ENCODE data around the gene CHST11.

CHST11 gene

DNA sequence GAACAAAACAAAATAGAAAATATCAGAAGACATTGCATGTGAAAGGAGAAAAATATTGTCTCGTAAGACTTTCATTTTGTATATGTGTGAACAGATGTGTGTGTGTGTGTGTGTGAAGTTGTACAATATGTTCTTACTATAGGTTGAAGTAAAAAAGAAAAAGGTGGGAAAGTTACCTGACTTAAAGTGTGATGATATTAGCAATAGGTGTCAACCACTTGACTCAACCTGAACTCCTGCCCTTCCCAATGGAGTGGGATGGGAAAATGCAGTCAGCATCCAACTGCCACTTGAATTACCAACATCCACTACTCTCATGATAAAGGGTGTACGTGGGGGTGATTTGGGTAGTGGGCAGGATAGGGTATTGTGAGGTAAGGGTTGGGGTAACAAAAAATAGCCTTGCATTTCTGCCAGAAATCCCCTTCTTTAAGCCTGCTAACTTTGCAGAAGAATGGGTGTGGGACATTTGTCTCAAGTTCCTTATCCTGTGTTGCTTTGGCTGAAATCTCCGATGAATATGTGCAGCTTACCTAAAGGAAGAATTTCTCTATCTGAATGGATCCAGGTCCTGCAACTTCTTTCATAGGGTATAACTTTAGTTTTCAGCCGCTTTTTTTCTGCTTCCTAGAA lies 181.6 kb downstream of the CHST11 start:
- in situ Hi-C loops (cut with HindIII; ENCODE audit: low pct_ligation_motif_present, low pct_unique_long_range_greater_than_20kb, low sequenced_read_pairs) = no loop called here
- no peak for DNase-seq

DNA sequence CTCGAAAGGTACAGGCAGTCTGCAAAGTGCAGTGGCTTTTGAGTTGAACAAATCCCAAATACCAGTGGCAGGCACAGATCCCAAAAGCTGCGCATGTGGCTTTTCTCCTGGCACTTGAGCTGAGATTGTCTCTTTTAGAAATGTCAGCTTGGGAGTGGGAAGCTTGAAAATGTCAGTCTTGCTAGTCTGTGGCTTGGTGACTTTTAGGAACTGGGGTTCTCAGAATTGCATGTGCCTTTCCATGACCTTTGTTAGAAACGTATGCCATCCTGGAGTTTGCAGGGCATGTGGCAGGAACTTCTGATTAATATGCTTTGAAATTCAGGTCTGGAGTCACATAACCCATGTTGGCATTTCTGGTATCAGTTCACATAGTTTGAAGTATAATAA lies 182.1 kb downstream of the CHST11 start:
- in situ Hi-C loops (cut with HindIII; ENCODE audit: low pct_ligation_motif_present, low pct_unique_long_range_greater_than_20kb, low sequenced_read_pairs) = no loop called here
- no peak for DNase-seq

DNA sequence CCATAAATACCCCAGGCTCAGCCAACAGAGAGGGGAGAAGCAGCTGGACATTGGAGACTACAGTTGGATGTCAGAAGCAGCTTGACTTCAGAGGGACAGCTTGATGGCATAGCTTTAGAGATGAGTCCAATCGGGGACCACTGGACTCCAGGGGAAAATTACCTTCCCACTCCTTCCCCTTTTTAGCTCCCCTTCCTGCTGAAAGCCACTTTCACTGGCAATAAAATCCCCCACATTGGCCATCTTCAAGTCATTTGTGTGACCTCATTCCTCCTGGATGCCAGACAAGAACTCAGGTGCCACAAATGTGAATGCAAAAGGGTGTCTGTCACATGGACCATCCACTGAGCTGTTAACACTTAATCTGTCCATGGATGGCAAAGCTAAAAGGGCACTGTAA lies 184.2 kb downstream of the CHST11 start:
- no peak for DNase-seq
- in situ Hi-C loops (cut with HindIII; ENCODE audit: low pct_ligation_motif_present, low pct_unique_long_range_greater_than_20kb, low sequenced_read_pairs) = no loop called here

DNA sequence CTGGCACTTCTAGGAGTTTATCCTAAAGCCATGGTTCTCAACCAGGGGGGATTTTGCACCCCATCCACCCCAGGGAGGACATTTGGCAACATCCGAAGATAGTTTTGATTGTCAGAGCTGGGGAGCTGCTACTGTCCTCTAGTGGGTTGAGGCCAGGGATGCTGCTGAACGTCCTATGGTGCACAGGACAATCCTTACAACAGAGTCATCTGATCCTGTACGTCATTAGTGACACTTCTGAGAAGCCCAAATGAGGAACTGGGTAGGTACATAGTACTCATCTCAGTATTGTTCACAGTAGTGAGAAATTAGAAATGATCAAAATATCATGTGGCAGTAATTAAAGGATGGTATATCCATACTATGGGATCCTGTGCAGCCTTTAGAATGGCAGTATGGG lies 185.1 kb downstream of the CHST11 start:
- DNase-seq = no peak
- in situ Hi-C loops (cut with HindIII; ENCODE audit: low pct_ligation_motif_present, low pct_unique_long_range_greater_than_20kb, low sequenced_read_pairs) = no loop called here

DNA sequence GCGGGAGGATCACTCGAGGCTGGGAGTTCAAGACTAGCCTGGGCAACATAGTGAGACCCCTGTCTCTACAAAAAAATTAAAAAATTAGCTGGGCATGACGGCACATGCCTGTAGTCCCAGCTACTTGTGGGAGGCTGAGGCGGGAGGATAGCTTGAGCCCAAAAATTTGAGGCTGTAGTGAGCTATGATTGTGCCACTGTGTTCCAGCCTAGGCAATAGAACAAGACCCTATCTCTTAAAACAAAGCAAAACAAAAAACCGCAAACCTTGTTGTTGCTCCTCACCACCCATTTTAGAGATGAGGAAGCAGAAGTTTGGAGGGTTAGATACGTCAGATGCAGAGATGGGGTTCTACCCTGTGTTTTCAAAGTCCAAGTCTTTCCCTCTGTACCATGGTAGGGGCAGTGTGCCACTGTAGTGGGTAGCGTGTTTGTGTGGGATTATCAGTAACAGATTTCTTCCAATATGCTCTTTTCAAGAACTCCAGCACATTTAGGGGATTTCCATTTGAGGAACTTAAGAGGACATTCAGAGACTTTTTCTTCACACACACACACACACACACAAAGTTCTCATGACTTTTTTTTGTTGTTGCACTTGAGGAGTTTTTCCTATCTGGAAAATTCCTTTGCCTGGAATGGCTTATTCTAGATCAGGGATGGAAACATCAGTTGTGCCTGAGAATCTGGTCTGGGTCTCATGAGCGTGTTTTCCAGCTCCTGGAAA lies 186.5 kb downstream of the CHST11 start:
- in situ Hi-C loops (cut with HindIII; ENCODE audit: low pct_ligation_motif_present, low pct_unique_long_range_greater_than_20kb, low sequenced_read_pairs) = no loop called here
- DNase-seq = no peak

DNA sequence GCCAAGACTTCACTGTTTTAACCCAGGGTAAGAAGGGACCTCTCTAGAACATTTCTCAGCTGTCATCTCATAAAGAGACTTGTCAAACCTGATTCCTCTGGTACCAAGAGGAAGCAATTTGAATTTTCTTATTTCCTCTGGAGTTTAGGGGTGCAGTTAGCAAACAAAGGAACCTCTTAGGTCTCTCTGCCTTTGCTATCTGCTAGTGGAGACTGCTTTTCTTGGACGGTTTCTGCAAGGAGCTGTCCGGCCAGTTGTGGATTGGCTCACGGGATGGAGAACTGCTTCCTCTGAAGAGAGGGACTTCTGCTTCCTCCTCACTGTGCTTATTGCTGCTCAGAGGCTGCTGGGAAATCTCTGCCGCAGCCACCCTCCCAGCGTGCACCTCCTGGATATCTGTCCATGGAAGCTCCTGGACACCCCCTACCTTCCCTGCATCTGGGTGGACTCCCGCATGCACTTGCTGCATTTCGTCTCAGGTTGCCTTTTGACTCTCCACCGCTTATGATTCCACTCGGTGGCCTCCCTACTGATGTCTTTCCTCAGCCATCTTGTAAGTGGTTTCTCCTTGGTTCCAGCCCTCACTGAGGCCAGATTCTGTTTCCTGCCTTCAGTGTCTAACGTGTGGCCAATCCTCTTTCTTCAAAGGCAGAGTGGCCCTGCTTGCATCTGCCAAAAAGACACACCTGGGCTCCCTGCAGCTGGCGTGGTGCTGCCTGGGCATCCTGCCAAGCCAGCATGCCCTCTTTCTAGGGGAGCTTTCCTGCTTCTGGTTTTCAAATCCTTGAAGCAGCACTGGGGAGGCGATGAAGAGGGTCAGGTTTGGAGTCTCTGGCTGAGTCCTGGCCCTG lies 187.3 kb downstream of the CHST11 start:
- no peak for DNase-seq
- in situ Hi-C loops (cut with HindIII; ENCODE audit: low pct_ligation_motif_present, low pct_unique_long_range_greater_than_20kb, low sequenced_read_pairs) = no loop called here

DNA sequence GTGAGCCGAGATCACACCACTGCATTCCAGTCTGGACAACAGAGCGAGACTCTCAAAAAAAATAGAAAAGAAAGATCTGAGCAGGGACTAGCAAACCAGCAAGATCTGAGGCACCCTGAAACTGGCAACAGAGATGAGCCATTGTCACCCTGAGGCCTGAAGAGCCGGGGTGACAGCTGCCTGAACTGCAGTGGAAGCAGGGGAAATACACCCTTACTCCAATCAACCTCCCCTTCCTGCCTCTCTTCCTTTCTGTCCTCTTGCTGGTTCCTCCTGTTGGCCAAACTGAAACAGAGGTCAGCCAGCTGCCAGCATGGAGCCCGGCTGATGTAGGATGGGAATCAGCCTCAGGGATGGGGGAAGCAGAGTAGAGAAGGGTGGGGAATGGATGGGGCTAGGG lies 192.0 kb downstream of the CHST11 start:
- in situ Hi-C loops (cut with HindIII; ENCODE audit: low pct_ligation_motif_present, low pct_unique_long_range_greater_than_20kb, low sequenced_read_pairs) = no loop called here
- DNase-seq = no peak

DNA sequence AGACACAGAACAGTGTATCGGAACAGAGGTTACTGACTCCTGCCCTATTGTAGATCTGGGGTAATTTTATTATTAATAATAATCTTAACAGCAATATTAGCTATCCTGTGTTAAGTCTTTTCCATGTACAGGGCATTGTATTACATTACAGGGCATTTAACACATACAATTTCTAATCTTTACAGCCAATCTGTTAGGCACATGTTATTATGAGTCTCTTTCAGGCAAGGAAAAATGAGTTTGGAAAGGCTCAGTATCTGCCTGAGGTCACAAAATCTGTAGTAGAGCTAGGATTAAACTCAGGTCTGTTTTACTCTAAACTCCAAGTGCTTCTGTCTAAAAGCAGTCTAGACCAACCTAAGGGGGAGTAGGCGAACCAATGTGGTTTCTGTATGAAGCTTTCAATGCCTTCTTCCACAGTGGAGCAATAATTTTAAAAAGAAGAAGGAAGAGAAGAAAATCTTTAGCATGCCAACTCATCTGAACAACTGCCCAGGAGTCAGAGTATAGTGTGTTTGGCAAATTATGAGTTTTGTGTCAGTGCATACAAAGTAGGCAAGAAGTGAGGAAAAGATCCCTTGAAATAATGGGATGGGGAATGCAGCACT lies 192.6 kb downstream of the CHST11 start:
- DNase-seq = no peak
- in situ Hi-C loops (cut with HindIII; ENCODE audit: low pct_ligation_motif_present, low pct_unique_long_range_greater_than_20kb, low sequenced_read_pairs) = no loop called here

DNA sequence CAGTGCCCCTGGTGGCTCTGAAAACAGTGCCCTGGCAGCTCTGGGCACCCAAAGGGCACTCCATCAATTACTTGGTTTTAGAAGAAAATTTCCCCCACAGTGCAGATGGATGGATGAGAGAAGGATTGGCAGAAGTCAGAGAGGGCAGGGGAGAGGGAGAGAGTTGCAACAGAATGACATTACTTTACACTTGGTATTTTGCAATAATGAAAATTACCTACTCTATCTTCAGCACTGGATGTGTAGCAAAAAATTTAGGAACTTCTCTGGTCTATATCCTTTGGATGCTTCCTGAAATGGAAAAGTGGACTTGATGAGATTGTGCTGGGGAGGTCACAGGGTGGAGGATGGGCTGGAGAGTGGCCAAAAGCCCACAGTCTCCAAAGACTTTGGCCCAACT lies 193.2 kb downstream of the CHST11 start:
- no peak for DNase-seq
- in situ Hi-C loops (cut with HindIII; ENCODE audit: low pct_ligation_motif_present, low pct_unique_long_range_greater_than_20kb, low sequenced_read_pairs) = no loop called here

DNA sequence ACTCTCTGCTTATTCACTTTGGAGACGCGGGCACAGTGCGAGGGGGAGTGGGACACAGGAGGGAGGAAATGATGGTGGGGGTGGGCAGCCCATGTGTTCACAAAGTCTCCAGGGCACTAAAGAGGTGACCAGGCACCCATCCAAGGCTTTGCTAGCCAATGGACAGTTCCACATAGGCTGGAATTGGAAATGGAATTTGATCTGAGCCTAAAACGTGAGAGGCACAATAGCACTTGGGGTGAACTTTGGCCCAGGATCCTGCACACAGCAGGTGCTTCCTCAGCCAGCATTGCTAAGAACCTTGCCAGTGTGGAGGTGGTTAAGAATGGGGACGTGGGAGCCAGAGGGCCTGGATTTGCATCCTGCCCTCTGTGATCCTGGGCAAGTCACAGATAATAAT lies 193.8 kb downstream of the CHST11 start:
- in situ Hi-C loops (cut with HindIII; ENCODE audit: low pct_ligation_motif_present, low pct_unique_long_range_greater_than_20kb, low sequenced_read_pairs) = no loop called here
- no peak for DNase-seq

DNA sequence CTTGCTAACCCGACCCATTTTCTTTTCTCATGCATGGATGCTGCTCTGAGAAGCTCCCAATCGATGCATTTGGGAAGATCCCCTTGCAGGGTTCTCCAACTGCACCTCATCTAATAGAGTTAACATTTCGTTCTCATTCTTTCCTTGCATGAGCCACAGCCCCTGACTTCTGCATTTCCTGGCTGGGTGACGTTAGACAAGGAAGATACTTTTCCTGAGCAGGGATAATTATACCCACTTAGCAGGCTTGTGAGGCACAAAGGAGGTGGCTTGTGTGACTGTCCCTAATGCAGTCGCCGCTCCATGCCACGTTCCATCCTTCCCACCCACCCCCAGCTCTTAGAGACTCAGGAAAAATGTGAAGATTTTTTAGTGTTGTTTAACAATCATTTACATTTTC lies 195.1 kb downstream of the CHST11 start:
- in situ Hi-C loops (cut with HindIII; ENCODE audit: low pct_ligation_motif_present, low pct_unique_long_range_greater_than_20kb, low sequenced_read_pairs) = no loop called here
- DNase-seq = no peak

DNA sequence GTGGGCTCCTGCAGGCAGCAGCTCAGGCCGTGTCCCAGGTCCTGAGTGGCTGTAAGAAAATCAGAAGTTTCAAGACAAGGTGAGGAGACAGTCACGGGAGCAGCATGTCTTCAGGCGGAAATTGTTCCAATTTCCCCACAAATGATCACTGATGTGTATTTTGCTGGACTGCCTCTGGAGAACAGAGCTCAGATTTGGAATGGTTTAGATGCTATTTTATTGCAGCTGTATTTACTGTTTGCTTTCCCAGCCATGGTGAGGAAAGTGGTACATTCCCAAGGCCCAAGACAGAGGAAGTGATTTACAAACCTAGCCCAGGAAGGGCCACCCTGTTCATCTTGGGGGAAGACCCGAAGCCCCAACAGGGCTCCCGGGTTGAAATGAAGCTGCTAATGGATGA lies 195.6 kb downstream of the CHST11 start:
- DNase-seq = no peak
- in situ Hi-C loops (cut with HindIII; ENCODE audit: low pct_ligation_motif_present, low pct_unique_long_range_greater_than_20kb, low sequenced_read_pairs) = no loop called here

DNA sequence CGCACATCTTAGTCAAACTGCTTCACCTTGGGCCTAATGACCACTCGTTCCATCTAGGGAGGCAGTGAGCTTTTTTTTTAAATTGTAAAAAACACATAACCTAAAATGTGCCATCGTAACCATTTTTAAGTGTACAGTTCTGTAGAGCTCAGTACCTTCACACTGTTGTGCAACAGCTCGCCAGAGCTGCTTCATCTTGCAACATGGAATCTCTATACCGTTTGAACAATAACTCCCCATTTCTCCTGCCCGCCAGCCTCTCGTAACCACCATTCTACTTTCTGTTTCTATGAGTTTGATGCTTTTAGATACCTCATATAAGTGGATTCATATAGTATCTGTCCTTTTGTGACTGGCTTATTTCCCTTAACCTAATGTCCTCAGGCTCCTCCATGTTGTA lies 196.2 kb downstream of the CHST11 start:
- in situ Hi-C loops (cut with HindIII; ENCODE audit: low pct_ligation_motif_present, low pct_unique_long_range_greater_than_20kb, low sequenced_read_pairs) = no loop called here
- DNase-seq = no peak

DNA sequence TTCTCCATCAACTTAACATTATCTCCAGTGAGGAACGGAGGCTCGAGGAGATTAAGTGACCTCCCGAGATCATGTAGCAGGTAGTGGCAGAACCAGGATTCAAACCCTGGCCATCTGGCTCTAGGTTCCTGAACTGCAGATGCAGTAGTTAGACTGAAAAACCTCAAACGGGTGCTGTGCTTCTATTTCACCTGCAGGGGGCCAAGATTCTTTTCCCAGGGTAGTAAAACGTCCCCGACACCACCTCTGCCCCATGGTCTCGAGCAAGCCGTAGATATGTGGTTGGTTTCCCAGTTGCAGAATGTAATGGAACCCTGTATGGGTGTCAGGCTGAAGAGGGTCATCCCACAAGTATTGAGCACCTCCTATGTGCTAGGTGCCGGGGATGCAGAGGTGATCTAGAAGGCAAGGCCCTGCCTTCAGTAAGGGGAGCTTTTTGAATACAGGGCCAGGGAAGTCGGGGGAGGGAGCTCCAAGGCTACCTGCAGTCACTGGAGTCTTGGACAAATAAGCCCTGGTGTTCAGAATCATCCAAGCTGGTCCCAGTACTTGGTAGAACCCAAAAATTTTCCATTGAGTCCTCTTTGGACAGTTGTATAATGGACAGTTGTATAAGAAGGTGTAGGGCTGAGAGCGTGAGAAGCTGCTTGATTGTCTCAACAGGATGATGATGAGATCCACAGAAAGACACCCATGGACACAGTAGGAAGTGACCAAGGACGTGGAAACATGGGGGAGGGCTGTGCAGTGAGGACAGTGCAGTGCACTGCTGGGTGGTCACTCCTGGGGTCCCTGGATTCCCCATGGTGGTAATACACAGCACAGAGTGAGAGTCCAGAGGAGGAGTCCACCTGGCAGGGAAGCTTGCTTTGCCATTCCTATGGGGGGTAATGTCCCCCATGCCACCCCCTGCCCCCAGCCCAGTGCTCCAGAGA lies 197.2 kb downstream of the CHST11 start:
- peak; percentile 35 for DNase-seq
- in situ Hi-C loops (cut with HindIII; ENCODE audit: low pct_ligation_motif_present, low pct_unique_long_range_greater_than_20kb, low sequenced_read_pairs) = no loop called here

DNA sequence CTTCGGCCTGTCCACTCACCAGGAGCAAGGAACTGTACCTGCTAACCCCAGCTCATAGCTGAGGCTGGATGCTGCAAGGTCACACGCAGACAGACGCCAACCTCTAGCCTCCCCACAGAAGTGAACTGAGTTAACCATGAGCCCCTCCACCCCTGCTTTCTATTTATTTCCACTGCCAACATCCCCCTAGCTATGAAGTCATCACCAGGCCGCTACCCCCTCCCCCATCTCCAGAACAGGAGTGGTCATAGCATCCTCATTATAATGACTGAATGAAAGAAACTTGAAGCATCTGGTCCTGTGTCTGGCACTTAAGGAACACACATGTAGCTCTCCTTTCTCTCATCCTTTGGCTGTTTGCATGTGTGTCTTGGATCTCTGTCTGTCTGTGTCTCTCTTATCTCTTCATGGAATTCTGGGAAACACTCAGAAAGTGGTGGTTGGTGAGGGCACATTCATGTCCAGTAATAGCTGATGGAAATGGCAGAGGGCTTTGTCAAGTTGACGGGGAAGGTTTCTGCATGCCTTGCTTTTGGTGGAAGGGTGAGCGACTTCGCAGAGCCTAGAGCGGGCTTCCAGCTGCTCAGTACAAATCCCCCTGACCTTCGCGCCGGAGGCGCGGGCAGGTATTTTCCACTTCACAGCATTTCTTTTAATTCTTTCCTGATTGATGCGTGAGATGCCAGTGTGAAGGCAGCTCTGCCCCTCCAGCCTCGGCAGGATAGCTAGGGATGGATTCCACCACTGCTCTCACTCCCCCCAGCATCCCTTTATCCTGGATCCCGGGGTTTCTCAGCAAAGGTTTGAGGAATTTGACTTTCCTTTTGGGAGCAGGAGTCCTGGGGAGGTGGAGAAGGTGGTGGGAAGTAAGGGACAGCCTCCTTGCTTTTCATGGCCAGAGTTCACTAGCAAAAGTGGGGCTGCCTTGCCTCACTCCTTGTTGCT lies 198.2 kb downstream of the CHST11 start:
- DNase-seq = no peak

DNA sequence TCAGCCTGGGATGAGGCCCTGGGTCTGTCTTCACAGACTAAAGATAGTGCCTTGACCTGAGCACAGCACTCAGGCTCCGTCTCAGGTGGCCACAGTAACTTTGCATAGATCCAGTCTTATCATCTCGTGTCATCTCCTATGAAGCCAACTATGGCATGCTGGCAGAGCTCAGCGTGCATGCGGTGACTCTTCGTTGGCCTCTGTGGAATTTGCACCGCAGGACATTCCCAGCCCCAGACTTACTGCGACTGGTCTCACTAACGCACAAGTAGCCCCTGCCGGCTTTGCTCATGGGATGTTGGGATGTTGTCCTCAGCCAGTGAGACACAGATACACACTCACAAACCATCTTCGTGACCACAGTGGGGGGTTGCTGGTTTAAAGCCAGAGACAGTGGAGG lies 199.6 kb downstream of the CHST11 start:
- in situ Hi-C loops (cut with HindIII; ENCODE audit: low pct_ligation_motif_present, low pct_unique_long_range_greater_than_20kb, low sequenced_read_pairs) = no loop called here
- no peak for DNase-seq

More for the DNA sequence above, 198.2 kb downstream of the CHST11 start:
- in situ Hi-C loops (cut with HindIII; ENCODE audit: low pct_ligation_motif_present, low pct_unique_long_range_greater_than_20kb, low sequenced_read_pairs) = no loop called here

DNA sequence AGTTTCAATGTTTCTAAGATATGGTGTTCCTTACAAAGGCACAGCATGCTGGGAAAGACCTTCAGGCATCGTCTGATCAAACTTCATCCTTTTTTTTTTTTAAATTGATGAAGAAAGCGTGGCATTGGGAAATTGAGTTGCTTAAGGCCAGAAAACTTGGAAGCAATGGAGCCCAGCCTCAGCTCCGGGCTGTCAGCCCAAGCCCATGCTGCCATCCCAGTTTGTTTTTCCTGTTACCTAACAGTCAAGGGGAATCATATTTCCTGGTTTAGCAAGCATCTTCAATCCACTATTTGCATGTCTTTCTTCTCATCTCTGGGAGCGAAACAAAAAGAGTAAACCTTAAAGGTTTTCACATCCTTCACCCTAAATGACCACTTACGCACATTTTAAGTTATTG lies 200.2 kb downstream of the CHST11 start:
- in situ Hi-C loops (cut with HindIII; ENCODE audit: low pct_ligation_motif_present, low pct_unique_long_range_greater_than_20kb, low sequenced_read_pairs) = no loop called here
- no peak for DNase-seq

Data from ACHN (cell line).